ENCODE results near the gene WNT5B.
"Not testable (repeated sequence)": the region's sequence is repeated elsewhere in the genome, so short reads cannot be mapped to it uniquely, and the experiment has no call there.

WNT5B gene

GRCh38 chr12:1690578-1691122, 61.6 kb downstream of the WNT5B start, which contains the start of gene ADIPOR2:
TSS of gene ADIPOR2 (plus strand) at chr12:1691070. CDS start at chr12:1754344, 63,274 bp downstream.
- DNase-seq (ENCODE audit: low read depth in 2 of 2) = peak; percentile 89 to 95

- no peak for DNase-seq (ENCODE audit: low read depth in 2 of 2)
Measured at GRCh38 chr12:1691123-1692007, 62.3 kb downstream of the WNT5B start.

GRCh38 chr12:1692226-1692625, 63.2 kb downstream of the WNT5B start:
- DNase-seq (ENCODE audit: low read depth in 2 of 2) = no peak

GRCh38 chr12:1692895-1693610, 64.0 kb downstream of the WNT5B start:
- DNase-seq (ENCODE audit: low read depth in 2 of 2) = no peak

GRCh38 chr12:1695097-1695496, 66.1 kb downstream of the WNT5B start:
- DNase-seq (ENCODE audit: low read depth in 2 of 2) = not testable (repeated sequence)

GRCh38 chr12:1695886-1696670, 67.0 kb downstream of the WNT5B start:
- no peak for DNase-seq (ENCODE audit: low read depth in 2 of 2)

- no peak for DNase-seq (ENCODE audit: low read depth in 2 of 2)
Measured at GRCh38 chr12:1696800-1697199, 67.8 kb downstream of the WNT5B start.

All from stimulated activated CD8-positive, alpha-beta memory T cell treated with anti-CD3 and anti-CD28 coated beads, Interleukin-7, amount 100 ng/mL, for 4 hours (primary cell).